ENCODE measurements around the gene MAGEB17.

DNA sequence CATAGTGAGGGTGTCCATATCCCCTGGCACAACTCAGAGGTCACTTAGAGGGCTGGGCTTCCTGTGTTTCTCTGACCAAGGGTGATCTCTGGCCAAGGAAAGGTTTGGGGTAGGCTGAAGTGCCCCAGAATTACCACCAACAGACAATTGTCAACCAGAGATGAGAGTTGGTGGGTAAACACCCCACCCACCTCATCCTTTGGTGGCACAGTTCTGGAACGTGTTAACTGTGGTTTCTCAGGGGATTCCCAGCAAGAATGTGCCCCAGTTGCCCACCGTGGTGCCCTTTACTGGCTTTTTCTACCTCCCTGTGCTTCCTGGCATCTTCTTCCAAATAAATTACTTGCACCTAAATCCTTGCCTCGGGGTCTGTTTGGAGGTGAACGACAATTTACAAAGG, 26.8 kb upstream of the MAGEB17 start:
- TF ChIP-seq, protein P1, sequence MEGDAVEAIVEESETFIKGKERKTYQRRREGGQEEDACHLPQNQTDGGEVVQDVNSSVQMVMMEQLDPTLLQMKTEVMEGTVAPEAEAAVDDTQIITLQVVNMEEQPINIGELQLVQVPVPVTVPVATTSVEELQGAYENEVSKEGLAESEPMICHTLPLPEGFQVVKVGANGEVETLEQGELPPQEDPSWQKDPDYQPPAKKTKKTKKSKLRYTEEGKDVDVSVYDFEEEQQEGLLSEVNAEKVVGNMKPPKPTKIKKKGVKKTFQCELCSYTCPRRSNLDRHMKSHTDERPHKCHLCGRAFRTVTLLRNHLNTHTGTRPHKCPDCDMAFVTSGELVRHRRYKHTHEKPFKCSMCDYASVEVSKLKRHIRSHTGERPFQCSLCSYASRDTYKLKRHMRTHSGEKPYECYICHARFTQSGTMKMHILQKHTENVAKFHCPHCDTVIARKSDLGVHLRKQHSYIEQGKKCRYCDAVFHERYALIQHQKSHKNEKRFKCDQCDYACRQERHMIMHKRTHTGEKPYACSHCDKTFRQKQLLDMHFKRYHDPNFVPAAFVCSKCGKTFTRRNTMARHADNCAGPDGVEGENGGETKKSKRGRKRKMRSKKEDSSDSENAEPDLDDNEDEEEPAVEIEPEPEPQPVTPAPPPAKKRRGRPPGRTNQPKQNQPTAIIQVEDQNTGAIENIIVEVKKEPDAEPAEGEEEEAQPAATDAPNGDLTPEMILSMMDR (IDR thresholded peaks at IDR 0.05; ENCODE audit: borderline replicate concordance, extremely low read depth, low read length, poor library complexity, severe bottlenecking): no peak
- no peak for TF ChIP-seq EZH2 (IDR thresholded peaks at IDR 0.05; ENCODE audit: borderline replicate concordance, low read depth, low read length, severe bottlenecking)
